Right atrium auricular region (tissue), 2 donors: ENCODE measurements around the gene FARS2. TPM values are rescaled to one million over a fixed set of nuclear protein-coding genes. Genes with fewer than 3 reads are reported as not detected.

Experiments used
- DNase-seq: peaks from one replicate; pipeline ENCODE4 v3.0.0-alpha.2; 2019; ENCODE audit warnings: low spot score
- H3K27ac ChIP-seq, 2 donors: fragments of 200-600 bp; sonication (generic); 1 replicate in 1 of 2; 2 replicates in 1 of 2; pipeline ENCODE4 v1.5.1; 2016 to 2019
- H3K27me3 ChIP-seq, 2 donors: fragments of 200-600 bp; sonication (generic); one replicate each; pipeline versions ENCODE4 v1.5.1 to v1.6.0; 2017 to 2019
- H3K36me3 ChIP-seq: fragments of 200-600 bp; sonication (generic); one replicate; pipeline ENCODE4 v1.5.1; 2016
- H3K4me1 ChIP-seq, 2 donors: fragments of 200-600 bp; sonication (generic); one replicate each; pipeline versions ENCODE4 v1.5.1 to v1.6.0; 2017 to 2019
- H3K4me3 ChIP-seq, 2 donors: fragments of 200-600 bp; sonication (generic); 1 replicate in 1 of 2; 2 replicates in 1 of 2; pipeline ENCODE4 v1.5.1; 2017 to 2019; ENCODE audit warnings: mild to moderate bottlenecking in 1 of 2, moderate library complexity in 1 of 2
- H3K9me3 ChIP-seq, 2 donors: fragments of 200-600 bp; sonication (generic); one replicate each; pipeline ENCODE4 v1.5.1; 2019
- total RNA-seq, 2 donors: library from RNA; depleted of rRNA; stranded (reverse); fragments of >200 nt; gene quantifications; one replicate each; pipeline ENCODE4 v1.1.0, GENCODE V29; 2016
- TF ChIP-seq, protein P1 (sequence below), 2 donors: fragments of 200-600 bp; sonication (generic); IDR thresholded peaks; one replicate each; pipeline ENCODE4 v1.5.1; 2019; ENCODE audit warnings: antibody characterized with exemption in 2 of 2

The FARS2 gene
- total RNA-seq, 2 donors from 2014 or later: 9.4 to 15.0 TPM

DNA sequence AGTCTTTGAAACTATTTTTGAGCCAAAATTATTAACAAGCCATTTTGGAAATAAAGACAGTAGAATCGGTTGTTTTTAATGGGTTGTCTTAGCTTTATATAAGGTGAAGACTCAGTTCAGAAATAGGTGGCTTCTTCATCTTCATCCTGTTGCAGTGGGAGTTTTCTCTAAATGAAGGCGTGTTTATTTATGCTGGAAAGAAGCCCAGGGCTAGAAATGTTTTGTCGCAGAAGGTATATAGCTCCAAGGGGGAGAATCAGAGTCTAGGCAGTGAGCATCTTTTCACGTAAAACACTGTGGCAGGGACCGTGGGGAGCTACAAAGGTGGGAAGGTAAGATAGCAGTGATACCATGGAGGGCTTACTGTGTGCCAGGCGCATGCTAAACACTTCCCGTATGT lies 34.3 kb downstream of the FARS2 start:
- H3K36me3 ChIP-seq: no peaks in the 10 kb centered on the region
- TF ChIP-seq, protein P1, sequence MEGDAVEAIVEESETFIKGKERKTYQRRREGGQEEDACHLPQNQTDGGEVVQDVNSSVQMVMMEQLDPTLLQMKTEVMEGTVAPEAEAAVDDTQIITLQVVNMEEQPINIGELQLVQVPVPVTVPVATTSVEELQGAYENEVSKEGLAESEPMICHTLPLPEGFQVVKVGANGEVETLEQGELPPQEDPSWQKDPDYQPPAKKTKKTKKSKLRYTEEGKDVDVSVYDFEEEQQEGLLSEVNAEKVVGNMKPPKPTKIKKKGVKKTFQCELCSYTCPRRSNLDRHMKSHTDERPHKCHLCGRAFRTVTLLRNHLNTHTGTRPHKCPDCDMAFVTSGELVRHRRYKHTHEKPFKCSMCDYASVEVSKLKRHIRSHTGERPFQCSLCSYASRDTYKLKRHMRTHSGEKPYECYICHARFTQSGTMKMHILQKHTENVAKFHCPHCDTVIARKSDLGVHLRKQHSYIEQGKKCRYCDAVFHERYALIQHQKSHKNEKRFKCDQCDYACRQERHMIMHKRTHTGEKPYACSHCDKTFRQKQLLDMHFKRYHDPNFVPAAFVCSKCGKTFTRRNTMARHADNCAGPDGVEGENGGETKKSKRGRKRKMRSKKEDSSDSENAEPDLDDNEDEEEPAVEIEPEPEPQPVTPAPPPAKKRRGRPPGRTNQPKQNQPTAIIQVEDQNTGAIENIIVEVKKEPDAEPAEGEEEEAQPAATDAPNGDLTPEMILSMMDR (IDR thresholded peaks at IDR 0.05): no peak
- no peaks in the 10 kb centered on the region for H3K9me3 ChIP-seq
- DNase-seq: no peak
- H3K4me1 ChIP-seq: peaks cover 0 to 22% of the 10 kb centered on the region in 2 donors
- H3K27me3 ChIP-seq: no peaks in the 10 kb centered on the region
- no peak overlapping the region for H3K27ac ChIP-seq
- H3K4me3 ChIP-seq: no peak overlapping the region

DNA sequence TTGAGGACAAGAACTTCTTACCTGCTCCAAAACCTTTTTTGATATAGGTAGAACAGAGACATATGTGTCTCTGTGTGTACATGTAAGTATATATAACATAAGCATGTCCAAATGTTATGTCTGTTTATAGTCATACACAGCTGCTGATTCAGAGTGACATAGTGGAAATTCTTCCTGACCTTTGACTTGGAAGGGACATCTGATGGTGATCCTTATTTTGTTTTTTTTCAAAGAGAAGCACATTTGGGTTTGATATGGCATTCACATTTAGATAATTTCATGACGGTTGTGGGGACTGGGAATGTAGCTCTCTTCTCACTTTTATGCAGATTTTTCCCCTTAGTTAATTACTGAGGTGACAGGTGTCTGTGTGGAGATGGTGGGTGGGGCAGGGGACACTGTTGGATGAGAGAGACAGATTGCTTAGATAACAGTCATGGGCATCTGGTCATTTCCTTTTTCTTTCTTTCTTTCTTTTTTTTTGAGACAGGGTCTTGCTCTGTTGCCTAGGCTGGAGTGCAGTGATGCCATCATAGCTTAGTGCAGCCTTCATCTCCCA lies 39.0 kb downstream of the FARS2 start:
- no peaks in the 10 kb centered on the region for H3K27me3 ChIP-seq
- no peak overlapping the region for H3K4me3 ChIP-seq
- no peaks in the 10 kb centered on the region for H3K36me3 ChIP-seq
- TF ChIP-seq, protein P1 (IDR thresholded peaks at IDR 0.05): no peak
- no peak overlapping the region for H3K27ac ChIP-seq
- no peaks in the 10 kb centered on the region for H3K9me3 ChIP-seq
- DNase-seq: no peak
- H3K4me1 ChIP-seq: peaks cover 0 to 10% of the 10 kb centered on the region in 2 donors

DNA sequence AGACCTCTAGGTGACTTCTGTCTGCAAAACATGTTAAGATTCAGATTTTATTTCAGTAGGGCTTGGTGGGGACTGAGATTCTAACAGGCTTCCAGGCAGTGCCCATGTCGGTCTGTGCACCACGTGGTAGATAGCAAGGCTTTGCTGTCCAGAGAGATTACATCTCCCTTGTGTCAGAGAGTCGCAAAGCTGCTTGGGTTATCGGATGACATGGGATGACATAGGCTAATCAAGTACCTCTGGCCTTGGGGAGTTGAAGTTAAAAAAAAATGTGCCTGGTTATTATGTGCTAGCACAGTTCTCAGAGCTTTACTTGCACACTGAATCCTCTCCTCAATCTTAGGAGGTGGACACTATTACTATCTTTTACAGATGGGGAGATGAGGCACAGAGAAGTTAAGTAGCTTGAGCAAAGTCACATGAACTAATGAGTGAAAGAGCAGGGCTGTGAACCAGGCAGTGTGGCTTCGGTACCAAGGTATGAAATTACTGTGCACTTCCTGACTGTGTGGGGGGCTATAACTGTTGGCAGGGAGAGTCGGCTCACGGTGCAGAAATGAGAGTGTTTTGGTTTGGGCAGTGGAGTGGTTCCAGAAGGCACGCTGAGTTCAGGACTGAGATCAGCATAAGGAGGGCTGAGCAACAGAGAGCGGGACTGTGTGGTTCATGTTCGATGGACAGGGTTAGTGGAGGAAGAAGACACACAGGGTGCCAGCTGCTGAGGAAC lies 41.1 kb downstream of the FARS2 start:
- H3K36me3 ChIP-seq: no peaks in the 10 kb centered on the region
- no peak for DNase-seq
- H3K4me3 ChIP-seq: no peak overlapping the region
- H3K9me3 ChIP-seq: no peaks in the 10 kb centered on the region
- TF ChIP-seq, protein P1 (IDR thresholded peaks at IDR 0.05): no peak
- H3K27me3 ChIP-seq: no peaks in the 10 kb centered on the region
- peaks cover 0 to 10% of the 10 kb centered on the region in 2 donors for H3K4me1 ChIP-seq
- H3K27ac ChIP-seq: no peak overlapping the region

DNA sequence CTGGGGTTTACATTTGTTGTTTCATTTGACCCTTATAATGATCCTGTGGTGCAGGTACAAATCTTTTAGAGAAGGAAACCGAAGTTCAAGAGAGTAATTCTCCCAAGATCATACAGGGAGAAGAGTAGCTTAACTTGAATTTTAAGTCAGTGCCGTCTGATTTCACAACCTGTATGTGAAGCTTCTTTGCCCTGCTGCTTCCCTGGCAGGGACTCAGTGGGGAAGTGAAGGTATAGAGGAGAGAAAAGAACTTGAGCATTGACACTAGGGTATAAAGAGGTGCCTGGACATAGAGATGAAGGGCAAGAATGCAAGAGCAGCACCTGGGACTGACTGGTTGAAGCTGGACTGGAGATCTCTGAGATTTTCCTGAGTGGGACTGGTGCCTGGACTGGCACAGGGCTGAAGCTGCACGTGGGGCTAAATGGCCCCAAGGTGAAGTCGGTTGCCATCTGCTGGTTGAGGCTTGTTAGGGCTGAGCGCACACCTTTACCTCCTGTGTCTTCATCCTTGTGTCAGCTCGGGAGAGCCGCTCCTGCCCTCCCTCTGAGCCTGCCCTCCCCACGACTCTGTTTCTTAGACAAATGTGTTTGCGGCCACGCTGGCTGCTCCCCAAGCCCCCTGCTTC lies 41.8 kb downstream of the FARS2 start:
- Histone ChIP-seq H3K9me3 (no peaks in the 10 kb centered on the region), H3K36me3 (no peaks in the 10 kb centered on the region), H3K27ac (no peak overlapping the region), H3K4me3 (no peak overlapping the region), H3K4me1 (peaks cover 0 to 10% of the 10 kb centered on the region in 2 donors), H3K27me3 (no peaks in the 10 kb centered on the region)
- DNase-seq: no peak
- TF ChIP-seq, protein P1 (IDR thresholded peaks at IDR 0.05): peak; percentile 28 to 70

DNA sequence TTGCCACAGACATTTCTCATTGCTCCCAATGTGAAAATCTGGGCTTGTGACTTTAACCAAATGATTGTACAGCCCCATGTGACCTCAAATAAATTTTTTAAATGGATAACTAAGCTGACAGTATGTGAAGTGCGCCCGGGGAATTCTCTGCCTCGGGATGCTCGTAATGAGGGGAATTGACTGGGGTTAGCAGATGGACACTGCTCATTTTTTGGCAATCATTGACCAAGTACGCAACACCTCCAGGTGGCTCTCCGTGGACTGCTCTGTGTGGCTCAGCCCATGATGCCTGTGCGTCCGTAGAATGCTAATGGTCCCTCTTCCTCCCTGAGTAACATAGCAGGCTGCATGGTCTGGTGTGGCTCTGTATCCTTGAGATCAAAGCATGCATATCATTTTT lies 42.4 kb downstream of the FARS2 start:
- peaks cover 0 to 10% of the 10 kb centered on the region in 2 donors for H3K4me1 ChIP-seq
- no peaks in the 10 kb centered on the region for H3K27me3 ChIP-seq
- no peaks in the 10 kb centered on the region for H3K36me3 ChIP-seq
- H3K9me3 ChIP-seq: no peaks in the 10 kb centered on the region
- TF ChIP-seq, protein P1 (IDR thresholded peaks at IDR 0.05): no peak
- no peak overlapping the region for H3K27ac ChIP-seq
- no peak overlapping the region for H3K4me3 ChIP-seq
- no peak for DNase-seq
